RWPE2 (cell line): ENCODE data around the gene RUBCN.
A peak's percentile ranks its signal among the peaks of the same experiment; 100 is the strongest.
"Not testable (repeated sequence)": the region's sequence is repeated elsewhere in the genome, so short reads cannot be mapped to it uniquely, and the experiment has no call there.

Experiments used
- ATAC-seq: fragments of 200-7000 bp; cut with Tn5 transposase; 3 replicates; pipeline ENCODE4 v1.9.1; 2021; ENCODE audit warnings: low read depth
- DNase-seq: peaks from one replicate; pipeline ENCODE4 v3.0.0-alpha.2; 2020; ENCODE audit warnings: low spot score
- H3K27ac ChIP-seq: fragments of 450-650 bp; 2 replicates; pipeline ENCODE4 v1.5.1; 2017; ENCODE audit warnings: mild to moderate bottlenecking; ENCODE audit not compliant: poor library complexity, severe bottlenecking
- H3K27me3 ChIP-seq: fragments of 250-450 bp; sonication (Bioruptor Pico); 2 replicates; pipeline ENCODE4 v1.5.1; 2021; ENCODE audit warnings: mild to moderate bottlenecking, moderate library complexity; ENCODE audit not compliant: insufficient read depth, poor library complexity, severe bottlenecking
- H3K36me3 ChIP-seq: fragments of 250-450 bp; sonication (Bioruptor Pico); 2 replicates; pipeline ENCODE4 v1.5.1; 2020; ENCODE audit warnings: low read depth, mild to moderate bottlenecking, moderate library complexity
- H3K4me1 ChIP-seq: fragments of 250-450 bp; sonication (Bioruptor Pico); 2 replicates; pipeline ENCODE4 v1.5.1; 2021; ENCODE audit warnings: mild to moderate bottlenecking, moderate library complexity; ENCODE audit not compliant: insufficient read depth, poor library complexity, severe bottlenecking
- H3K4me3 ChIP-seq: fragments of 250-450 bp; sonication (Bioruptor Pico); 2 replicates; pipeline ENCODE4 v1.5.1; 2021; ENCODE audit warnings: mild to moderate bottlenecking, moderate library complexity; ENCODE audit not compliant: severe bottlenecking
- H3K9me3 ChIP-seq: fragments of 250-450 bp; sonication (Bioruptor Pico); 2 replicates; pipeline ENCODE4 v1.5.1; 2021; ENCODE audit warnings: mild to moderate bottlenecking, moderate library complexity; ENCODE audit not compliant: severe bottlenecking
- TF ChIP-seq, protein P1 (sequence below): fragments of 450-650 bp; IDR thresholded peaks from one replicate; pipeline ENCODE4 v1.5.1; 2017; ENCODE audit warnings: mild to moderate bottlenecking, moderate library complexity; ENCODE audit not compliant: poor library complexity, severe bottlenecking

RUBCN gene

GRCh38 chr3:197714251-197714650, 22.5 kb downstream of the RUBCN start:
- no peak overlapping the region for H3K4me3 ChIP-seq
- H3K4me1 ChIP-seq: peaks cover 30% of the 10 kb centered on the region
- H3K9me3 ChIP-seq: no peaks in the 10 kb centered on the region
- no peaks in the 10 kb centered on the region for H3K27me3 ChIP-seq
- DNase-seq (no peak), ATAC-seq (no peak)
- peak overlapping the region; percentile 88 for H3K27ac ChIP-seq
- TF ChIP-seq, protein P1, sequence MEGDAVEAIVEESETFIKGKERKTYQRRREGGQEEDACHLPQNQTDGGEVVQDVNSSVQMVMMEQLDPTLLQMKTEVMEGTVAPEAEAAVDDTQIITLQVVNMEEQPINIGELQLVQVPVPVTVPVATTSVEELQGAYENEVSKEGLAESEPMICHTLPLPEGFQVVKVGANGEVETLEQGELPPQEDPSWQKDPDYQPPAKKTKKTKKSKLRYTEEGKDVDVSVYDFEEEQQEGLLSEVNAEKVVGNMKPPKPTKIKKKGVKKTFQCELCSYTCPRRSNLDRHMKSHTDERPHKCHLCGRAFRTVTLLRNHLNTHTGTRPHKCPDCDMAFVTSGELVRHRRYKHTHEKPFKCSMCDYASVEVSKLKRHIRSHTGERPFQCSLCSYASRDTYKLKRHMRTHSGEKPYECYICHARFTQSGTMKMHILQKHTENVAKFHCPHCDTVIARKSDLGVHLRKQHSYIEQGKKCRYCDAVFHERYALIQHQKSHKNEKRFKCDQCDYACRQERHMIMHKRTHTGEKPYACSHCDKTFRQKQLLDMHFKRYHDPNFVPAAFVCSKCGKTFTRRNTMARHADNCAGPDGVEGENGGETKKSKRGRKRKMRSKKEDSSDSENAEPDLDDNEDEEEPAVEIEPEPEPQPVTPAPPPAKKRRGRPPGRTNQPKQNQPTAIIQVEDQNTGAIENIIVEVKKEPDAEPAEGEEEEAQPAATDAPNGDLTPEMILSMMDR: no peak
- H3K36me3 ChIP-seq: peaks cover 19% of the 10 kb centered on the region

DNA sequence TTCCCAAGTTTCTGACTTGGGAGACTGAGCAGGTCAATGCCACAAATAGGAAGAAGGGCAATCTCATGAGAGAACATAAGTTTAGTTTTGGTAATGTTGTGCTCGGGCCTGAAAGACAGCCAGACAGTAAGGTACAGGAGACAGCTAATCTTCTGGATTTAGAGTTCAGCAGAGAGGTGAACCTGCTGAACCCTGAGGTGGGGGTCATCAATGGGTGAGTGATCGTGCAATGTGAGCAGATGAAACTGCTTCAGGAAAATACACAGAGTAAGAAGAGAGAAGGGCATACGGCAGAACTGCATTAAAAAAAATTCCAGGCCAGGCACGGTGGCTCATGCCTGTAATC, 23.3 kb downstream of the RUBCN start:
- ATAC-seq (no peak), DNase-seq (no peak)
- H3K4me1 ChIP-seq: peaks cover 24% of the 10 kb centered on the region
- H3K4me3 ChIP-seq: no peak overlapping the region
- peaks cover 19% of the 10 kb centered on the region for H3K36me3 ChIP-seq
- TF ChIP-seq, protein P1: no peak
- H3K9me3 ChIP-seq: no peaks in the 10 kb centered on the region
- no peaks in the 10 kb centered on the region for H3K27me3 ChIP-seq
- peak overlapping the region; percentile 88 for H3K27ac ChIP-seq

- peaks cover 21% of the 10 kb centered on the region for H3K4me1 ChIP-seq
These were observed 24.6 kb downstream of the RUBCN start for GRCh38 chr3:197711973-197712707.

DNA sequence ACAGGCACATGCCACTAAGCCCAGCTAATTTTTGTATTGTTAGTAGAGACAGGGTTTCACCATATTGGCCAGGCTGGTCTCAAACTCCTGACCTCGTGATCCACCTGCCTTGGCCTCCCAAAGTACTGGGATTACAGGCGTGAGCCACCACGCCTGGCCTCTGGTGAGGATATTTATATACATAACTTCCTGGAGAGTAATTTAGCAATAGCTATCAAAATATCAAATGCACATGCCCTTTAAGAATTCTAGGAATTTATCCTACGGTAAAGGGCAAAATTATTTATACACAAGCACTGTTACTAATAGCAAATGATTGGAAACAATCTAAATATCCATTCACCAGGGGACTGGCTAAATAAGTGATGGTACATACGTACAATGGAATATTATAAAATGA, 25.7 kb downstream of the RUBCN start:
- H3K36me3 ChIP-seq: peaks cover 18% of the 10 kb centered on the region

More at GRCh38 chr3:197711973-197712707, 24.6 kb downstream of the RUBCN start:
- Histone ChIP-seq H3K9me3 (no peaks in the 10 kb centered on the region), H3K4me3 (peak overlapping the region; percentile 11), H3K27me3 (no peaks in the 10 kb centered on the region), H3K27ac (peak overlapping the region; percentile 88), H3K36me3 (peaks cover 19% of the 10 kb centered on the region)
- DNase-seq: peak; percentile 96
- TF ChIP-seq, protein P1: no peak
- ATAC-seq: peak; percentile 99

DNA sequence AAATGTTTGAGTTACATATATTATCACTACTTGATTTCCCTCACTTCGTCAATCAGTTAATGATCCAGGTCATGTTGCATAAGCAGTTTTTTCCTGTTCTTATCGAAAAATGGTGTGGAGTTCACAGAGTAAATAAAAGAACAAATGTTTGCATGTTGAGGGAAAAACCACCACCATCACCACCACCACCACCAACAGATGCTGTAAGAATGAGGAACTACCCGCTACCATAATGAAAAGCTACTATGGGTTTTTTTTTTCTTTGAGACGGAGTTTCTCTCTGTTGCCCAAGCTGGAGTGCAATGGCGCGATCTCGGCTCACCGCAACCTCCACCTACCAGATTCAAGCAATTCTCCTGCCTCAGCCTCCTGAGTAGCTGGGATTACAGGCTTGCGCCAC, 27.6 kb downstream of the RUBCN start:
- TF ChIP-seq, protein P1: no peak
- Histone ChIP-seq H3K36me3 (peaks cover 18% of the 10 kb centered on the region), H3K4me1 (peaks cover 21% of the 10 kb centered on the region), H3K4me3 (no peak overlapping the region), H3K27me3 (no peaks in the 10 kb centered on the region), H3K9me3 (no peaks in the 10 kb centered on the region), H3K27ac (no peak overlapping the region)
- no peak for ATAC-seq
- DNase-seq: no peak

More for the DNA sequence above, 25.7 kb downstream of the RUBCN start:
- H3K27ac ChIP-seq: peak overlapping the region; percentile 88
- DNase-seq, H3K4me3 ChIP-seq, H3K27me3 ChIP-seq, H3K9me3 ChIP-seq, ATAC-seq: not testable (repeated sequence)
- peaks cover 21% of the 10 kb centered on the region for H3K4me1 ChIP-seq
